GM18517 (cell line): ENCODE results near the gene GPRC5B.

Source experiments
- ATAC-seq: cut with Tn5 transposase; IDR thresholded peaks from one replicate; pipeline ENCODE4 v1.9.1; 2021; ENCODE audit warnings: mild to moderate bottlenecking, moderate library complexity; ENCODE audit not compliant: unreplicated experiment

Gene GPRC5B

GRCh38 chr16:19884611-19885450 lies at the start of gene GPRC5B:
Gene GPRC5B (minus strand): TSS chr16:19884848. CDS start chr16:19872845, 12,003 bp downstream.
- ATAC-seq = no peak

DNA sequence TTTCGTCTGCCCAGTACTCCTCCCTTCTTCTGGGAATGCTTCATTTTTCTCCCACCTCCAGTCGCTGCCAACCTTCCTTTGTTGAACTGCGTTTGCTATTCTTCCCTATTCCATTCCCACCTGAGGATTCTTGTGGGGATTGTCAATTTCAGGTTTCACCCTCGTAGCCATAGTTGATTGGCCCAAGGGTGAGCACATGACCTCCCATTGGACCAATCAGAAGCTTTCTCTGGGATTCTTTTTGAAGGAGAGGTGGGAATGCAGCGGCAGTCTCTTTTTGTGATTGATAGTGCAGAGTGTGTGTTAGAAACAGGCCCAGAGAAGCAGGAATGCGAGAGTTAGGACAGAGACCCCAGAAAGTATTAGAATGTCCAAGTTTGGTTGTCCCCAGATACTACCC lies 49.1 kb upstream of the GPRC5B start:
- ATAC-seq = no peak

- ATAC-seq = no peak
These were observed 44.4 kb upstream of the GPRC5B start for GRCh38 chr16:19929062-19929511.

GRCh38 chr16:19928432-19928831 lies 43.8 kb upstream of the GPRC5B start:
- no peak for ATAC-seq

GRCh38 chr16:19926449-19927390 lies 42.1 kb upstream of the GPRC5B start:
- ATAC-seq = no peak

- ATAC-seq = no peak
These were observed 38.7 kb upstream of the GPRC5B start for GRCh38 chr16:19923396-19923795.

DNA sequence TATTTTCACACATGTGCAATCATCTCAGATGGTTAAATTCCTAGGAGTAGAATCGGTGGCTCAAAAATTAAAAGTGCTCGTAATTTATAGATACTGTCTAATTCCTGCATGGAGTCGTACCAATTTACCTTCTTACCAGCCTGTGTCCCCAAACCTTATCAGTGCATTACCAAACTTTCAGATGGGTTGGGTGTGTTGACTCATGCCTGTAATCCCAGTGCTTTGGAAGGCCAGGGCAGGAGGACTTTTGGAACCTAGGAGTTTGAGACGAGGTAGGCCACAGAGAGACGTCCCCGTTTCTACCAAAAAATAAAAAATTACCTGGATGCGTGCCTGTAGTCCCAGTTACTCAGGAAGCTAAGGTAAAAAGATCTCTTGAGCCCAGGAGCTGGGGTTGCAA lies 34.5 kb upstream of the GPRC5B start:
- ATAC-seq = no peak

GRCh38 chr16:19916064-19916463 lies 31.4 kb upstream of the GPRC5B start:
- ATAC-seq = no peak

- ATAC-seq = no peak
These were observed 30.2 kb upstream of the GPRC5B start for GRCh38 chr16:19914877-19915276.

DNA sequence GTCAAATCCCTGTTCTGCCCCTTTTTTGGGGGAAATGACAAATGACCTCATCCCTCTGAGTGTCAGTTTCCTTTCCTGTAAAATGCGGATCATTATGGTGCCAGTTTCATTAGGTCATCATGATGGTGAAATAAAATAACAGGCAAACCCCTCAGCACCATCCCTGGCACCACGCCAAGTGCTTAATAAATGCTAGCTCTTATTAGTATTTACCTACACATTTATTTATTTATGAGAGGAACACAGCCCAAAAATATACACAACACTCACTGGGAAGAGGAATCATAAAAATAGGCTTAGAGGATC lies 28.6 kb upstream of the GPRC5B start:
- ATAC-seq = no peak

GRCh38 chr16:19912455-19913339 lies 28.0 kb upstream of the GPRC5B start:
- ATAC-seq = no peak

- no peak for ATAC-seq
These were observed 27.3 kb upstream of the GPRC5B start for GRCh38 chr16:19911747-19912454.

GRCh38 chr16:19911204-19911603 lies 26.6 kb upstream of the GPRC5B start:
- ATAC-seq = no peak

- no peak for ATAC-seq
These were observed 25.2 kb upstream of the GPRC5B start for GRCh38 chr16:19909750-19910322.

DNA sequence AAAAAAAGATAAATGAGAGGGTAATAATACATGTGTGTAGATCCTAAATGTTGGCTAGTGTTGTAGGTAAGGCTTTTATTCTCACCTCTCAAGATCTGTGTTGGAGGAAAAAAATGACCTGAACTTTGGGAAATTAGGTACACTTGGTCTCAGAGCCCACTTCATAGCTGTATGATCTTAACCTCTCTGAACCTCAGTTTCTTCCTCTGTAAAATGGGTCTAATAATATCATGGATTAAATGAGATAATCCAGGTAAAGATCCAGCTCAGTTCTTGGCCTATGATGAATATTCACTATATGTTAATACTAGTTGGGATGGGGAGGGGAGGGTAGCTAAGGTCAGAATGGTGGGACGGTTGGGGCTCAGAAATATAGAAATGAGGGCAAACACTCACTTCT lies 24.3 kb upstream of the GPRC5B start:
- ATAC-seq = no peak

- no peak for ATAC-seq
These were observed 22.7 kb upstream of the GPRC5B start for GRCh38 chr16:19907161-19907992.

DNA sequence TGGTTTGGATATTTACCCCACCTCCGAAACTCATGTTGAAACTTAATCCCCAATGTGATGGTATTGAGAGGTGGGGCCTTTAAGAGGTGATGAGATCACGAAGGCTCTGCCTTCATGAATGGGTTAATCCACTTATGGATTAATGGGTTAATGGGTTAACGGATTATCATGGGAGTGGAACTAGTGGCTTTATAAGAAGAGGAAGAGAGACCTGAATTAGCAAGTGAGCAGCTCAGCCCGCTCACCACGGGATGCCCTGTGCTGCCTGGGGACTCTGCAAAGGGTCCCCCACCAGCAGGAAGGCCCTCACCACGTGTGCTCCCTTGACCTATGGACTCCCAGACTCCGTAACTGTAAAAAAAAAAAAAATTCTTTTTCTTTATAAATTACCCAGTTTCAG lies 16.5 kb upstream of the GPRC5B start:
- ATAC-seq = no peak

GRCh38 chr16:19899605-19899955 lies 14.9 kb upstream of the GPRC5B start:
- no peak for ATAC-seq

DNA sequence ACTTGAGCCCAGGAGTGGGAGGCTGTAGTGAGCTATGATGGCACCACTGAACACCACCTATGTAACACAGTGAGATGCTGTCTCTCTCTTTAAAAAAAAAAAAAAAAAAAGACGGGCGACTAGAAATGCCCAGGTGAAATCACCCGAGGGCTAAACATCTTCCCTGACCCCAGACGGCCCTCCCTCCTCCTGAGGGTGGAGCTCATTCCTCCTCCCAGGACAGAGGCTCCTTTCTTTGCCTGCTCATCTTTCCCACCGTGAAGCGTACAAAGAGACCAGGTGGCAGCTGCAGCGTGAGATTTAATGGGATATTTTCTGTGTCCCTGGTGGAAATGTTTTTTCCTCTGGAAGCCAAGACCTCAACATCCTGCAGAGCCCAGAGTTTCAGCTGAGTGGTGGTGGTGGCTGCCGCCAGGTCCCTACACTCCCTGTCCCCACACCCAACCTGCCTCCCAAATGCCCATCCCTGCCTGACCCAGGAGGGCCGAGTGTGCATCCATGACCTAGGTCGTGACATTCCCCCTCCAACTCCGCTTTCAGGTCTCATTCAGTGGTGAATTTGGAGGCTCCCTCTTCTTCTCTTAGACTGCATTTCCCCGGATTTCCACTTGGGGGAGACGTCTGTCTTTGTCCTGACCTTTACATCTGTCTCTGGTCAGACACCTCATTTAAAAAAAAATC lies 14.4 kb upstream of the GPRC5B start:
- no peak for ATAC-seq
